GDM1 (cell line): Measurements from ENCODE around the gene EPO.
"Not testable (repeated sequence)": the region's sequence is repeated elsewhere in the genome, so short reads cannot be mapped to it uniquely, and the experiment has no call there.

Experiments
- DNase-seq: peaks from one replicate; lab custom pipeline; 2025; lab: John Stamatoyannopoulos, UW

Gene EPO

DNA sequence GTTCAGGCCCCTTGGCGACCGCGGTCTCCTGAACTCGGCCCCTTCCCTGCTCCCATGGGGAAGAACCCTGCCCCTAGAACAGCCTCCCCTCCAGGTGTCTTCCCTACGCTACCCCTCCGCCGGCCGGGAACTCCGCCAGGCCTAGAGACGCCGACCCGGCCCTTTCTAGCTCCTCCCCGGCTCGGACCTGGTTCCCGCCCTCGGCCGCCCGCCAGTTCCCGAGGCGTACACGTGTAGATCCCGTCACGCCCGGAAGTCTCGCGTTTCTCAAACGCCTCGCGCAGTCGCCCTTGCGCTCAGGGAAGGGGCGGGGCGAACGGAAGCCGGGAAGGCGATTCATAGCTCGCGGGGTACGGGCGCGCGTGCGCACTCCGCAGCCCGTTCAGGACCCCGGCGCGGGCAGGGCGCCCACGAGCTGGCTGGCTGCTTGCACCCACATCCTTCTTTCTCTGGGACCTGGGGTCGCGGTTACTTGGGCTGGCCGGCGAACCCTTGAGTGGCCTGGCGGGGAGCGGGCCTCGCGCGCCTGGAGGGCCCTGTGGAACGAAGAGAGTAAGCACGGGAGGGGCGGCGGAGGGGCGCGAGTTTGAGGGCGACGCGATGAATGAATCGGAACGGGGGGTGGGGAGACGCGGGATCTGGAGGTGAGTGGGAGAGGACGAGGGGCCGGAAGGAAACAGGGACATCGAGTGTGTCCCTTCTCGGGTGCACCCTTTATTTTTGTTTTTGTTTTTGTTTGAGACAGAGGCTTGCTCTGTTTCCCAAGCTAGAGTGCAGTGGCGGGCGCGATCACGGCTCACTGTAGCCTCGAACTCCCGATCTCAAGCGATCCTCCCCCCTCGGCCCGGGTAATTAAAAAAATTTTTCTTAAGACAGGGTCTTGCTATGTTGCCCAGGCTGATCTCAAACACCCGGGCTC is 14.3 kb upstream of the EPO start, which contains the start of gene POP7:
POP7 (plus strand) TSS at position 369 of the 919 bp plus-strand sequence. CDS start 710 bp downstream, outside the sequence.
- DNase-seq = peak; percentile 97

DNA sequence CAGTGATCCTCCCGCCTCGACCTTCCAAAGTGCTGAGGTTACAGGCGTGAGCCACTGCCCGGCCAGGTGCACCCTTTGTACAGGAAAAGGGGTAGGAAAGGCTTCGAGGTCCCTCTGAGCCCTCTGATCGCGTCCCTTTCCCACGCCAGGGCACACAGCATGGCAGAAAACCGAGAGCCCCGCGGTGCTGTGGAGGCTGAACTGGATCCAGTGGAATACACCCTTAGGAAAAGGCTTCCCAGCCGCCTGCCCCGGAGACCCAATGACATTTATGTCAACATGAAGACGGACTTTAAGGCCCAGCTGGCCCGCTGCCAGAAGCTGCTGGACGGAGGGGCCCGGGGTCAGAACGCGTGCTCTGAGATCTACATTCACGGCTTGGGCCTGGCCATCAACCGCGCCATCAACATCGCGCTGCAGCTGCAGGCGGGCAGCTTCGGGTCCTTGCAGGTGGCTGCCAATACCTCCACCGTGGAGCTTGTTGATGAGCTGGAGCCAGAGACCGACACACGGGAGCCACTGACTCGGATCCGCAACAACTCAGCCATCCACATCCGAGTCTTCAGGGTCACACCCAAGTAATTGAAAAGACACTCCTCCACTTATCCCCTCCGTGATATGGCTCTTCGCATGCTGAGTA is 13.5 kb upstream of the EPO start:
- DNase-seq = no peak

DNA sequence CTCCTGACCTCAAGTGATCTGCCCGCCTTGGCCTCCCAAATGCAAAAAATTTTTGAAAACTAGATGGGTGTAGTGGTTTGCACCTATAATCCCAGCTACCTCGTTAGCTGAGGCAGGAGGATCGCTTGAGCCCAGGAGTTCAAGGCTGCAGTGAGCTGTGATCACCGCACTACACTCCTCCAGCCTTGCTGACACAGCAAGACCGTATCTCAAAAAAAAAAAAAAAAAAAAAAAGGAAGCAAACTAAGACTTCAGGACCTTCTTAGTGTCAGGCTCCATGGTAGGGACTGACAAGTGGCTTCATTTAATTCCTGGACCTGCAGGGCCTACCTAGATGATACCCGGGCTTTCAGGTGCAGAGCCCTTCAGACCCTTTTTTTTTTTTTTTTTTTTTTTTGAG is 11.9 kb upstream of the EPO start:
- DNase-seq = no peak

DNA sequence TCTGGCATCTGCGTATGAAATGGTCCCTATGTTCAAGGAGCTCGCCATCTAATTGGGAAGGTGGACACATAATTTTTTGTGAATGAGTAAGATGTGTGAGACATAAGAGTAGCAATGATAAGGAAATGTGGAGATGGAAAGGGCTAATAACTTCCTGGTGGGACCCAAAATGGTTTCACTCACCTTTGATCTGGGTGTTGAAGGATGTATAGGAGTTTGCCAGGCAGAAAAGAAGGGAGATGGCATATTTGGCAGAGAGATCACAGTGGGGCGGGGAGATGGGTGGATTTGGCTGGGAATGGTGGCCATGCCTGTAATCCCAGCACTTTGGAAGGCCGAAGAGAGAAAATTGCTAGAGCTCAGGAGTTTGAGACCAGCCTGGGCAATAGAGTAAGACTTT is 9.8 kb upstream of the EPO start:
- no peak for DNase-seq

DNA sequence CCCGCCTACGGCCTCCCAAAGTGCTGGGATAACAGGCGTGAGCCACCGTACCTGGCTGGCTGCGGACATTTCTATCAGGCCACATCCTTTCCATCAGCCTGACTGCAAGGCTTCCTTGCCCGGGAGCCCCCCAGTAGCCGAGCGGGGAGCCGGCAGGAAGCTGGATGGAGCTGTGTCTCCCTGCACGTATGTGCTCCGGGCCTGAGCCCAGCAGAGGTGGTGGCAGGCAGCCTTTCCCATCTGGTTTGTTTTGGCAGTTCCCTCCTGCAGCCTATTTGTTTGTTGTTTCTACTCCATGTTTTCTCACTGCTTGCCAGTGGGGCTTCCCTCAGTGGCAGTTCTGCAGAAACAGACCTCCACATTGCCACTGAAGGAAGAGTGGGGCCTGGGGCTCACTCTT is 8.9 kb upstream of the EPO start:
- DNase-seq = no peak

DNA sequence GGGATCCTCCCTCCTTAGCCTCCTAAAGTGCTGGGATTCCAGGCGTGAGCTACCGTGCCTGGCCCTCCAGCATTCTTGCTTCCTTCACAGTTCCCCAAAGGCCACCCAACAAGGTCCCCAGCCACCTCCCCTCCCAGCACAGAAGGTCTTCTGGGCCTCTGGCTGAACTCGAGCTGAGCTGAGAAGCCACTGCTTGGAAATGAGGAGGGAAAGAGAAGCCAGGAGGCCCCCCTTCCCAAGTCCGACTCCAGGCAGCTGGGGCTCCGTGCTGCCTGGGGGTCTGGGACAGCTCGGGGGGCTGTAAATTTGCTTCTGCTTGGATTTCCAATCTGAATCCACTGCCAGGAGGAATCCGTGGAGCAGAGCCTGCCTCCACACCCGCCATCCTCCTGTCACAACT is 5.5 kb upstream of the EPO start:
- DNase-seq = no peak

DNA sequence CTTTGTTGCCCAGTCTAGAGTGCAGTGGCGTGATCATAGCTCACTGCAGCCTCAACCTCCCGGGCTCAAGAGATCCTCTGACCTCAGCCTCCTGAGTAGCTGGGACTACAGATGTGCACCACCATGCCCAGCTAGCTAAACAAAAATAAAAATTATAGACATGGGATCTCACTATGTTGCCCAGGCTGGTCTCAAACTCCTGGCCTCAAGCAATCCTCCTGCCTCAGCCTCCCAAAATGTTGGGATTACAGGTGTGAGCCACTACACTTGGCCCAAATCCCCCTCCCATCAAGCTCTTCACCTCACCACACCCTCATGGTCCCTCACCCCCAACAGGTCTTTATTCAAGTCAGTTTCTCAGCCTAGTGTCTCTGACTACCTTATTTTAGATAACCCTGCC is 3.2 kb upstream of the EPO start:
- DNase-seq = not testable (repeated sequence)

DNA sequence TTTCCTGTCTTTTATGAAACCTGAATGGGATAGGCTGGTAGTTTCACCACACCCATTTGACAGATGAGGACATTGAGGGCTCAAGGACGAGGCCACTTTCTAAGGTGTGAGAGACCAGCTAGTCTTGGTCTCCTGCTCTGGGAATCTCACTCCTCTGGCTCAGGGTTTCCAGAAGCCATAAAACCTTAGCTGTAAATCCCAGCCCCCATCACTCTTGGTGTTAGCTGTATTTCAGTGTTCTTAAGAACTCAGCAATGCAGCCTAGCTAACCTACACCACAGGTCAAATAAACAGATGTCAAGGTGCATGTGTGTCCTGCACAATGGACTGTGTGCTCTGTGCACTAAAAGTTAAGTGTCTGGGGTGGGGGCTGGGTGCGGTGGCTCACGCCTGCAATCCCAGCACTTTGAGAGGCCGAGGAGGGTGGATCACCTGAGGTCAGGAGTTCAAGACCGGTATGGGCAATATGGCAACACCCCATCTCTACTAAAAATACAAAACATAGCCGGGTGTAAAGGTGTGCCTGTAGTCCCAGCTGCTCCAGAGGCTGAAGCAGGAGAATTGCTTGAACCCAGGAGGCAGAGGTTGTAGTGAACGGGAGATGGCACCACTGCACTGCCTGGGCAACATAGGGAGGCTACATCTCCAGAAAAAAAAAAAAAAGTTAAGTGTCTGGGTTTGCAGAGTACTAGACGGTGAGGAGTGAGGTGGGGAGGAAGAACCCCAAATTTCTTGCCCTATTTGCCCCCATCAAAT is 567 bp upstream of the EPO start:
- no peak for DNase-seq

DNA sequence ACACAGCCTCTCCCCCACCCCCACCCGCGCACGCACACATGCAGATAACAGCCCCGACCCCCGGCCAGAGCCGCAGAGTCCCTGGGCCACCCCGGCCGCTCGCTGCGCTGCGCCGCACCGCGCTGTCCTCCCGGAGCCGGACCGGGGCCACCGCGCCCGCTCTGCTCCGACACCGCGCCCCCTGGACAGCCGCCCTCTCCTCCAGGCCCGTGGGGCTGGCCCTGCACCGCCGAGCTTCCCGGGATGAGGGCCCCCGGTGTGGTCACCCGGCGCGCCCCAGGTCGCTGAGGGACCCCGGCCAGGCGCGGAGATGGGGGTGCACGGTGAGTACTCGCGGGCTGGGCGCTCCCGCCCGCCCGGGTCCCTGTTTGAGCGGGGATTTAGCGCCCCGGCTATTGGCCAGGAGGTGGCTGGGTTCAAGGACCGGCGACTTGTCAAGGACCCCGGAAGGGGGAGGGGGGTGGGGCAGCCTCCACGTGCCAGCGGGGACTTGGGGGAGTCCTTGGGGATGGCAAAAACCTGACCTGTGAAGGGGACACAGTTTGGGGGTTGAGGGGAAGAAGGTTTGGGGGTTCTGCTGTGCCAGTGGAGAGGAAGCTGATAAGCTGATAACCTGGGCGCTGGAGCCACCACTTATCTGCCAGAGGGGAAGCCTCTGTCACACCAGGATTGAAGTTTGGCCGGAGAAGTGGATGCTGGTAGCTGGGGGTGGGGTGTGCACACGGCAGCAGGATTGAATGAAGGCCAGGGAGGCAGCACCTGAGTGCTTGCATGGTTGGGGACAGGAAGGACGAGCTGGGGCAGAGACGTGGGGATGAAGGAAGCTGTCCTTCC is 620 bp downstream of the EPO start:
- no peak for DNase-seq

DNA sequence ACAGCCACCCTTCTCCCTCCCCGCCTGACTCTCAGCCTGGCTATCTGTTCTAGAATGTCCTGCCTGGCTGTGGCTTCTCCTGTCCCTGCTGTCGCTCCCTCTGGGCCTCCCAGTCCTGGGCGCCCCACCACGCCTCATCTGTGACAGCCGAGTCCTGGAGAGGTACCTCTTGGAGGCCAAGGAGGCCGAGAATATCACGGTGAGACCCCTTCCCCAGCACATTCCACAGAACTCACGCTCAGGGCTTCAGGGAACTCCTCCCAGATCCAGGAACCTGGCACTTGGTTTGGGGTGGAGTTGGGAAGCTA is 1.2 kb downstream of the EPO start:
- no peak for DNase-seq

DNA sequence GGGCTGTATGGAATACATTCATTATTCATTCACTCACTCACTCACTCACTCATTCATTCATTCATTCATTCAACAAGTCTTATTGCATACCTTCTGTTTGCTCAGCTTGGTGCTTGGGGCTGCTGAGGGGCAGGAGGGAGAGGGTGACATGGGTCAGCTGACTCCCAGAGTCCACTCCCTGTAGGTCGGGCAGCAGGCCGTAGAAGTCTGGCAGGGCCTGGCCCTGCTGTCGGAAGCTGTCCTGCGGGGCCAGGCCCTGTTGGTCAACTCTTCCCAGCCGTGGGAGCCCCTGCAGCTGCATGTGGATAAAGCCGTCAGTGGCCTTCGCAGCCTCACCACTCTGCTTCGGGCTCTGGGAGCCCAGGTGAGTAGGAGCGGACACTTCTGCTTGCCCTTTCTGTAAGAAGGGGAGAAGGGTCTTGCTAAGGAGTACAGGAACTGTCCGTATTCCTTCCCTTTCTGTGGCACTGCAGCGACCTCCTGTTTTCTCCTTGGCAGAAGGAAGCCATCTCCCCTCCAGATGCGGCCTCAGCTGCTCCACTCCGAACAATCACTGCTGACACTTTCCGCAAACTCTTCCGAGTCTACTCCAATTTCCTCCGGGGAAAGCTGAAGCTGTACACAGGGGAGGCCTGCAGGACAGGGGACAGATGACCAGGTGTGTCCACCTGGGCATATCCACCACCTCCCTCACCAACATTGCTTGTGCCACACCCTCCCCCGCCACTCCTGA is 2.4 kb downstream of the EPO start:
- DNase-seq = no peak

DNA sequence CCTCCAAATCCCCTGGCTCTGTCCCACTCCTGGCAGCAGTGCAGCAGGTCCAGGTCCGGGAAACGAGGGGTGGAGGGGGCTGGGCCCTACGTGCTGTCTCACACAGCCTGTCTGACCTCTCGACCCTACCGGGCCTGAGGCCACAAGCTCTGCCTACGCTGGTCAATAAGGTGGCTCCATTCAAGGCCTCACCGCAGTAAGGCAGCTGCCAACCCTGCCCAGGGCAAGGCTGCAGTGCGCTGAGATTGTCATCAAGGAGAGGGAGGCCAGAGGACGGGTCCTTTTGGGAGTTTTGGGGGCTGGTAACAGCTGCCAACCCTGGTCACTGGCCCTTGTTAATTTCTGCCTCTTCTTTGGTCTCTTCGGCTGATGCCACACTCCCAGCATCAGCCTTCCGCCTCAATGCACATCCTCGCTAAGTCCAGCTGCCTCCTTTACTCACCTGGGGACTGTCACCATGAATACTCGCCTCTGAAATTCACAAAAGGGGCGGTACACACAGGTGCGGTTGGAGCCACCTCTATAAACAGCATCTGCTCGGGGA is 3.5 kb downstream of the EPO start:
- DNase-seq = no peak

DNA sequence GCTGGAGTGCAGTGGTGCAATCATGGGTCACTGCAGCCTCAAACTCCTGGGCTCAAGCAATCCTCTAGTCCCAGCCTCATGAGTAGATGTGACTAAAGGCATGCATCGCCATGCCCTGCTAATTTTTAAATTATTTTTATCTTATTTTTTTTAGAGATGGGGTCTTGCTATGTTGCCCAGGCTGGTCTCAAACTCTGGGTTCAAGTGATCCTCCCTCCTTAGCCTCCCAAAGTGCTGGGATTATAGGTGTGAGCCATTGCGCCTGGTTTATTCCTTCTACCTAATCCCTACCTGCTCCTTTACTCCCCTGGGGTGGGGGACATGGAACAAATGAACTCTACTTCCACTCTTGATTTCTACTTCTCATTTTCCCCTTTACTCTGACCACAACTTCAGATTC is 4.1 kb downstream of the EPO start:
- not testable (repeated sequence) for DNase-seq

DNA sequence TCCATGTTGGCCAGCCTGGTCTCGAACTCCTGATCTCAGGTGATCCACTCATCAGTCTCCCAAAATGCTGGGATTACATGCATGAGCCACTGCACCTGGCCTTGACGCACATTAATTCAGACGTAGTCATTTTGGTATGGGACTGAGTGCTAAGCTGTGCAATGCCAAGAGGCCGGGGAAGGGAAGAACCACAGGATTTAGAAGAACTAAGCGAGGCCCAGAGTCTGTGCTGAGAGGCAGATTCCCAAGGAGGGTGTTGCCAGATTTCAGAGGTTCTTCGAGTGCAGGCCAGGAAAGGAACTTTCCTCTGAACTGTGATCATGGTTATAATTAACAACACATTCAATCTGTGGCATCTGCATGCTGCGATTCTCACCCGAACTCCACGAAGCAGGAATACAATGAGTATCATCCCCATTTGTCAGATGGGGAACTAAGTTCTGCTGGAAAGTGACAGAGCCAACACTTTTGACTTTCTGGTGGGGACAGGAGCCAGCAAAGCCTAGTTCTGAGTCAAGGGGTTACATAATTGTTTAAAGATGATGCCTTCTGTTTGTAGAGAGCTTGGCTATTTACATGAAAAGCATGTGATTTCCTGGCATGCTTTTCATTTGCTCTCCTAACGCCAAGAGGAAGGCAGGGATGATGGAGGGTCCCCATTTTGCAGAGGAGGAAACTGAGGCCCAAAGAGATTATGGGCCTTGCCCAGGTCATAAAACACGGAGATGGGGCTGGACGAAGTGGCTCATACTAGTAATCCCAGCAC is 6.9 kb downstream of the EPO start:
- no peak for DNase-seq

DNA sequence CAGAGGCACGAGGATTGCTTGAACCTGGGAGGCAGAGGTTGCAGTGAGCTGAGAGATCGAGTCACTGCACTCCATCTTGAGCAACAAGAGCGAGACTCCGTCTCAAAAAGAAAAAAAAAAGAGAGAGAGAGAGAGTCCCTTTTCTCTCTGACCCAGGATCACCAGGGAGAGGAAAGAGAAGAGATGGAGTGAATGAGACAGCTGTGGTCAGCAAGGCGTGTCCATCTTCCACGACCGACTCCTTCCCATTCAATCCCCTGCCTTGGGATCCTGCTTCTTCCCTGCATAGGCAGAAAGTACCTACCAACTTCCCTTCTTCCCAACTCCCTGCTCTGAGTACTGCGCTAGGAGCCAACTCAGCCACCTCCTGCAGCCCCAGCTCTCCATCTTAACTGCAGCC is 7.9 kb downstream of the EPO start:
- no peak for DNase-seq

DNA sequence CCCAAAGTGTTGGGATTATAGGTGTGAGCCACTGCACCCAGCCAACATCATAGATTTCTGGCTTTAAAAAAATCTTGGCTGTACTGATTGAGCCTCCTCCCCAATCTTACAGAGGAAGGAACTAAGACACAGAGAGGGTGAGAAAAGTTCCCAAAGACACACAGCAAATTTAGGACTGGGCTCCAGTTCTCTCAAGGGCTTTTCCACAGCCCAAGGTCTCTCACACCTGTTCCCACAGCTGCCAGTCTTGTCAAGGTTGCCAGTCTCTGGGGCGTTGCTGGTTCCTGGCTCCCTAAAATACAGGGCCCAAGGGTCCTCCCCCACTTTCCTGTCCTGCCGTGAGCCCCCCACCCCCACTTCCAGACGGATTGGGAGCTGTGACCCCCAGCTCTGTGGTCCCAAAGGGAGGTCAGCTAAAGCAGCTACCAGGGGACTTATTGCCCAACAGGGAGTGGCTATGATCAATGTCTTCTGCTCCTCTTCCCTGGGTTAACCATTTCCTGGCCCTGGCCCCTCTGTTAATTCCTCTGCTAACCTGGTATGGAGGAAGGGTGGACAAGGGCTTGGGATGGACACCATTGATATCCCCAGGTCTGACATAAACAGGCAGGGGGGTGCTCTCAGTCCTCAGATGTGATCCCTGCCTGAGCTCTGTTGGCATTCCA is 10.0 kb downstream of the EPO start:
- DNase-seq = no peak

DNA sequence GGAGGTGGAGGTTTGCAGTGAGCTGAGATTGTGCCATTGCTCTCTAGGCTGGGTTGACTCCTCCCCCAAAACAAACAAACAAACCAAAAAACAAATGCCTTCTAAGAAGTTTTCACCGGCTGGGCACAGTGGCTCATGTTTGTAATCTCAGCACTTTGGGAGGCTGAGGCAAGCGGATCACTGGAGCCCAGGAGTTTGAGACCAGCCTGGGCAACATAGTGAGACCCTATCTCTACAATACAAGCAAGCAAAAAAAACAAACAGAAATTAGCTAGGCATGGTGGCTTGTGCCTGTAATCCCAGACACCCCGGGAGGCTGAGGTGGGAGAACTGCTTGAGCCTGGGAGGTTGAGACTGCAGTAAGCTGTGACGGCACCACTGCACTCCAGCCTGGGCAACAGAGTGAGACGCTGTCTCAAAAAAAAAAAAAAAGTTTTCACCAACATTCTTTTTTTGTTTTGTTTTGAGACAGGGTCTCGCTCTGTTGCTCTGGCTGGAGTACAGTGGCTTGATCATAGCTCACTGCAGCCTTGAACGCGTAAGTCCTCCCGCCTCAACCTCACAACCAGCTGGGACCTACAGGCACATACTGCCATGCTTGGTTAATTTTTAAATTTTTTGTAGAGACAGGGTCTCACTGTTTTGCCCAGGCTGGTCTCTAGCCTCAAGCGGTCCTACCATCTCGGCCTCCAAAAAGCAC is 11.8 kb downstream of the EPO start:
- DNase-seq = no peak

DNA sequence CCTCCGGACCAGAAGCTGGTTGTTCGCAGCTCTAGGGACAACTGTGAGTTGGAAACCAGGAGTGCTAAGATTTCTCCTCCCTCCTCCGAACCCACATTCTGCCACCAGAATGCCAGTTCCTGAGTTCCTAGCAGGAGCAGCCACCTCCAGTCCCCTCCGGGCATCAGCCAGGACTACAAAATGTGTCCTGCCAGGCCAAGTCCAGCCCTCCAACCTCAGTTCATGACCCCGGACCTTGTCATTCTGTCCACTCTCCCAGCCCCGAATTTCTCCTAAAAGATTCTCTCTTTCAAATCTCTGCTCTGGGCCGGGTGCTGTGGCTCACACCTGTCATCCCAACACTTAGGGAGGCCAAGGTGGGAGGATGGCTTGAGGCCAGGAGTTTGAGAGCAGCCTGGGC is 15.5 kb downstream of the EPO start:
- DNase-seq = no peak

DNA sequence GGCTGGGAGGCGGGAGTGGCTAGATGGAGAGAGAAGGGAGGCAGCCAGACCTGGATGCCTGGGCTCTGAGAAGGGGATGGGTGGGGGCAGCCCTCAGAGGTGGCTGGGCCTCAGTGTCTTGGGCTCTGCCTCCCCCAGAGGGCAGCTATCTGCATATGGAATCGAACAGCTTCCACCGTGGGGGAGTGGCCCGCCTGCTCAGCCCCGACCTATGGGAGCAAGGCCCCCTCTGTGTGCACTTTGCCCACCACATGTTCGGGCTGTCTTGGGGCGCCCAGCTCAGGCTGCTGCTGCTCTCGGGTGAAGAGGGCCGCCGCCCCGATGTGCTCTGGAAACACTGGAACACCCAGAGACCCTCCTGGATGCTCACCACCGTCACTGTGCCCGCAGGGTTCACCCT is 16.4 kb downstream of the EPO start:
- no peak for DNase-seq
